Activated naive CD4-positive, alpha-beta T cell treated with anti-CD3 and anti-CD28 coated beads, Interleukin-2, amount 50 U/mL, for 24 hours (primary cell): ENCODE data around the gene SLC1A6.
"Not testable (repeated sequence)": the region's sequence is repeated elsewhere in the genome, so short reads cannot be mapped to it uniquely, and the experiment has no call there.

Experiments
- H3K27ac Mint-ChIP-seq: one replicate; pipeline ENCODE4 v1.8.0; 2021; ENCODE audit warnings: mild to moderate bottlenecking, mixed read lengths
- H3K27me3 Mint-ChIP-seq: one replicate; pipeline ENCODE4 v1.8.0; 2021; ENCODE audit warnings: mixed read lengths
- H3K36me3 Mint-ChIP-seq: one replicate; pipeline ENCODE4 v1.8.0; 2021; ENCODE audit warnings: mixed read lengths
- H3K4me1 Mint-ChIP-seq: one replicate; pipeline ENCODE4 v1.8.0; 2021; ENCODE audit warnings: mixed read lengths
- H3K4me3 Mint-ChIP-seq: one replicate; pipeline ENCODE4 v1.8.0; 2021; ENCODE audit warnings: mild to moderate bottlenecking, mixed read lengths
- H3K9me3 Mint-ChIP-seq: one replicate; pipeline ENCODE4 v1.8.0; 2021; ENCODE audit warnings: mixed read lengths

The SLC1A6 gene

GRCh38 chr19:14974488-14974887, 5.2 kb downstream of the SLC1A6 start:
- no peaks in the 10 kb centered on the region for H3K36me3 Mint-ChIP-seq
- H3K27ac Mint-ChIP-seq: no peak overlapping the region
- peaks cover 29% of the 10 kb centered on the region for H3K27me3 Mint-ChIP-seq
- H3K9me3 Mint-ChIP-seq: no peaks in the 10 kb centered on the region
- no peak overlapping the region for H3K4me3 Mint-ChIP-seq
- no peaks in the 10 kb centered on the region for H3K4me1 Mint-ChIP-seq

GRCh38 chr19:14972676-14973075, 7.0 kb downstream of the SLC1A6 start:
- Mint-ChIP-seq H3K9me3 (no peaks in the 10 kb centered on the region), H3K27me3 (peaks cover 19% of the 10 kb centered on the region), H3K36me3 (no peaks in the 10 kb centered on the region), H3K27ac (no peak overlapping the region), H3K4me1 (no peaks in the 10 kb centered on the region), H3K4me3 (no peak overlapping the region)

- no peak overlapping the region for H3K27ac Mint-ChIP-seq
- H3K36me3 Mint-ChIP-seq: no peaks in the 10 kb centered on the region
- no peaks in the 10 kb centered on the region for H3K4me1 Mint-ChIP-seq
- H3K27me3 Mint-ChIP-seq: peaks cover 11% of the 10 kb centered on the region
- no peaks in the 10 kb centered on the region for H3K9me3 Mint-ChIP-seq
- no peak overlapping the region for H3K4me3 Mint-ChIP-seq
Measured at GRCh38 chr19:14971474-14971873, 8.2 kb downstream of the SLC1A6 start.

- H3K4me3 Mint-ChIP-seq: no peak overlapping the region
- H3K9me3 Mint-ChIP-seq: no peaks in the 10 kb centered on the region
- no peaks in the 10 kb centered on the region for H3K36me3 Mint-ChIP-seq
- no peaks in the 10 kb centered on the region for H3K4me1 Mint-ChIP-seq
- H3K27ac Mint-ChIP-seq: no peak overlapping the region
- H3K27me3 Mint-ChIP-seq: peaks cover 6% of the 10 kb centered on the region
Measured at GRCh38 chr19:14968247-14968646, 11.4 kb downstream of the SLC1A6 start.

- no peak overlapping the region for H3K27ac Mint-ChIP-seq
- no peaks in the 10 kb centered on the region for H3K36me3 Mint-ChIP-seq
- H3K4me1 Mint-ChIP-seq: no peaks in the 10 kb centered on the region
- peaks cover 4% of the 10 kb centered on the region for H3K27me3 Mint-ChIP-seq
- H3K9me3 Mint-ChIP-seq: peaks cover 7% of the 10 kb centered on the region
- no peak overlapping the region for H3K4me3 Mint-ChIP-seq
Measured at GRCh38 chr19:14961956-14962685, 17.5 kb downstream of the SLC1A6 start.

- Mint-ChIP-seq H3K4me3 (no peak overlapping the region), H3K4me1 (no peaks in the 10 kb centered on the region), H3K27ac (no peak overlapping the region)
Measured at GRCh38 chr19:14959263-14959662, 20.4 kb downstream of the SLC1A6 start.

GRCh38 chr19:14957464-14957863, 22.2 kb downstream of the SLC1A6 start:
- Mint-ChIP-seq H3K4me3 (no peak overlapping the region), H3K27ac (no peak overlapping the region), H3K27me3 (peaks cover 15% of the 10 kb centered on the region), H3K36me3 (no peaks in the 10 kb centered on the region), H3K9me3 (peaks cover 7% of the 10 kb centered on the region), H3K4me1 (no peaks in the 10 kb centered on the region)

More at GRCh38 chr19:14959263-14959662, 20.4 kb downstream of the SLC1A6 start:
- H3K9me3 Mint-ChIP-seq: peaks cover 11% of the 10 kb centered on the region
- peaks cover 13% of the 10 kb centered on the region for H3K27me3 Mint-ChIP-seq
- H3K36me3 Mint-ChIP-seq: no peaks in the 10 kb centered on the region

- no peaks in the 10 kb centered on the region for H3K4me1 Mint-ChIP-seq
- no peak overlapping the region for H3K27ac Mint-ChIP-seq
- H3K9me3 Mint-ChIP-seq: peaks cover 7% of the 10 kb centered on the region
- no peaks in the 10 kb centered on the region for H3K36me3 Mint-ChIP-seq
- no peak overlapping the region for H3K4me3 Mint-ChIP-seq
- peaks cover 16% of the 10 kb centered on the region for H3K27me3 Mint-ChIP-seq
Measured at GRCh38 chr19:14954071-14954655, 25.5 kb downstream of the SLC1A6 start.

GRCh38 chr19:14952767-14953166, 26.9 kb downstream of the SLC1A6 start:
- Mint-ChIP-seq H3K4me1 (no peaks in the 10 kb centered on the region), H3K4me3 (no peak overlapping the region), H3K27ac (no peak overlapping the region), H3K27me3 (peaks cover 16% of the 10 kb centered on the region), H3K36me3 (no peaks in the 10 kb centered on the region), H3K9me3 (peaks cover 7% of the 10 kb centered on the region)

GRCh38 chr19:14950421-14950820, 29.2 kb downstream of the SLC1A6 start:
- Mint-ChIP-seq H3K4me3 (no peak overlapping the region), H3K9me3 (no peaks in the 10 kb centered on the region), H3K27me3 (peaks cover 13% of the 10 kb centered on the region), H3K36me3 (no peaks in the 10 kb centered on the region), H3K27ac (no peak overlapping the region), H3K4me1 (no peaks in the 10 kb centered on the region)

- H3K4me1 Mint-ChIP-seq: no peaks in the 10 kb centered on the region
- H3K36me3 Mint-ChIP-seq: no peaks in the 10 kb centered on the region
- H3K4me3 Mint-ChIP-seq: no peak overlapping the region
- no peaks in the 10 kb centered on the region for H3K9me3 Mint-ChIP-seq
- H3K27me3 Mint-ChIP-seq: peaks cover 10% of the 10 kb centered on the region
- no peak overlapping the region for H3K27ac Mint-ChIP-seq
Measured at GRCh38 chr19:14949876-14950275, 29.8 kb downstream of the SLC1A6 start.

GRCh38 chr19:14949413-14949812, 30.3 kb downstream of the SLC1A6 start:
- H3K9me3 Mint-ChIP-seq, H3K36me3 Mint-ChIP-seq, H3K4me3 Mint-ChIP-seq, H3K27me3 Mint-ChIP-seq, H3K27ac Mint-ChIP-seq, H3K4me1 Mint-ChIP-seq: not testable (repeated sequence)

- no peak overlapping the region for H3K27ac Mint-ChIP-seq
- no peaks in the 10 kb centered on the region for H3K27me3 Mint-ChIP-seq
- H3K36me3 Mint-ChIP-seq: no peaks in the 10 kb centered on the region
Measured at GRCh38 chr19:14944456-14944855, 35.2 kb downstream of the SLC1A6 start.

GRCh38 chr19:14943601-14944000, 36.1 kb downstream of the SLC1A6 start:
- Mint-ChIP-seq H3K9me3 (no peaks in the 10 kb centered on the region), H3K27me3 (no peaks in the 10 kb centered on the region), H3K4me1 (peaks cover 6% of the 10 kb centered on the region), H3K27ac (no peak overlapping the region), H3K36me3 (no peaks in the 10 kb centered on the region), H3K4me3 (no peak overlapping the region)

More at GRCh38 chr19:14944456-14944855, 35.2 kb downstream of the SLC1A6 start:
- Mint-ChIP-seq H3K9me3 (no peaks in the 10 kb centered on the region), H3K4me3 (no peak overlapping the region), H3K4me1 (peaks cover 6% of the 10 kb centered on the region)

GRCh38 chr19:14941189-14941588, 38.5 kb downstream of the SLC1A6 start, which contains the start of gene OR7C2:
Gene OR7C2 (plus strand): TSS chr19:14941489. CDS start chr19:14941489, 0 bp downstream.
- Mint-ChIP-seq H3K27me3 (no peaks in the 10 kb centered on the region), H3K4me3 (no peak within 1 kb of the TSS), H3K9me3 (no peaks in the 10 kb centered on the region), H3K36me3 (no peaks in the 10 kb centered on the region), H3K27ac (peak within 1 kb of the TSS; percentile 35), H3K4me1 (peaks cover 6% of the 10 kb centered on the region)

- Mint-ChIP-seq H3K27me3 (peaks cover 1% of the 10 kb centered on the region), H3K36me3 (no peaks in the 10 kb centered on the region), H3K4me3 (no peak overlapping the region), H3K9me3 (no peaks in the 10 kb centered on the region), H3K27ac (no peak overlapping the region), H3K4me1 (peaks cover 6% of the 10 kb centered on the region)
Measured at GRCh38 chr19:14940266-14940665, 39.4 kb downstream of the SLC1A6 start.
